ENCODE data around the gene PPFIBP2. TPM values are rescaled to one million over a fixed set of nuclear protein-coding genes. Genes with fewer than 3 reads are reported as not detected.

Gene PPFIBP2
- total RNA-seq, 1 donor from 2014 or later = 15.0 TPM

DNA sequence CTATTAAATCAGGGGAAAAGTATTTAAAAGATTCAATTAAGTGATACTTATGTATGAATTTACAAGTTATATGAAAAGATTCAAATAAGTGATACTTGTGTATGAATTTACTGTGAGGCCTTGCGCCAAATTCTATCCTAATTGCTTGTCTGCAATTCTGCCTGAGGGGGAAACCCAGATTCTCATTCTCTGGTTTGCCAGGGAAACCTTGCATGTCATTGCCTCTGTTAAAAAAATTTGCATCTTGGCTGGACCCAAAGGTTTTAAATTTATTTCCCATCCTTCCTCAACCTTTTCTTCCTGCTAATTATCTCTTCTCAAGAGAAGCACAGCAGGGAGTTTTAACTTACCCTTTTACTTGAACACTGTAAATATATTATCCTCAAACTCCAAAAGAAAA is 14.7 kb upstream of the PPFIBP2 start:
- no peak for DNase-seq (ENCODE audit: low read depth)
- FAIRE-seq = no peak
- TF ChIP-seq, protein P1, sequence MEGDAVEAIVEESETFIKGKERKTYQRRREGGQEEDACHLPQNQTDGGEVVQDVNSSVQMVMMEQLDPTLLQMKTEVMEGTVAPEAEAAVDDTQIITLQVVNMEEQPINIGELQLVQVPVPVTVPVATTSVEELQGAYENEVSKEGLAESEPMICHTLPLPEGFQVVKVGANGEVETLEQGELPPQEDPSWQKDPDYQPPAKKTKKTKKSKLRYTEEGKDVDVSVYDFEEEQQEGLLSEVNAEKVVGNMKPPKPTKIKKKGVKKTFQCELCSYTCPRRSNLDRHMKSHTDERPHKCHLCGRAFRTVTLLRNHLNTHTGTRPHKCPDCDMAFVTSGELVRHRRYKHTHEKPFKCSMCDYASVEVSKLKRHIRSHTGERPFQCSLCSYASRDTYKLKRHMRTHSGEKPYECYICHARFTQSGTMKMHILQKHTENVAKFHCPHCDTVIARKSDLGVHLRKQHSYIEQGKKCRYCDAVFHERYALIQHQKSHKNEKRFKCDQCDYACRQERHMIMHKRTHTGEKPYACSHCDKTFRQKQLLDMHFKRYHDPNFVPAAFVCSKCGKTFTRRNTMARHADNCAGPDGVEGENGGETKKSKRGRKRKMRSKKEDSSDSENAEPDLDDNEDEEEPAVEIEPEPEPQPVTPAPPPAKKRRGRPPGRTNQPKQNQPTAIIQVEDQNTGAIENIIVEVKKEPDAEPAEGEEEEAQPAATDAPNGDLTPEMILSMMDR (IDR thresholded peaks at IDR 0.05; ENCODE audit: insufficient read depth, low read length, severe bottlenecking) = no peak
- no peaks in the 10 kb centered on the region for H3K27me3 ChIP-seq (ENCODE audit: control insufficient read depth, insufficient read depth, low read length)
- no peak overlapping the region for H3K4me3 ChIP-seq (ENCODE audit: low read depth, low read length)
- H3K36me3 ChIP-seq (ENCODE audit: control insufficient read depth, insufficient read depth, low read length) = no peaks in the 10 kb centered on the region

DNA sequence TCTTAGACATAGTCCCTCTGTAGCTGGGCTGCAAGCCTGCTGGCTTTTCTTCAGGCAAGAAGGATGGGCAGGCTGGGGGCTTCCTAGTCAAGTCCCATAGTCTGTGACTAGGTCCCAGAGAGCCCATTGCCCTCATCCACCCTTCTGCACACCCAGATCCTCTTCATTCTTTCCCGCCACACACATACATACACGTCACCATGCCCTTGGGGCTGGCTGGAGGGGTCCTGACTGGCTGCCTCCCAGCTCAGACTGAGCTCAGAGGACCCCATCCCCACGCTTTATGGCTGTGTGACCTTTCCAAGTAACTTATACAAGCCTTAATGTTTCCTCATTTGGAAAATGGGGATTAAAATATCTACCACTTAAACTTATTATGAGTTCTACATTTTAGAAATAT is 13.5 kb upstream of the PPFIBP2 start:
- Histone ChIP-seq H3K36me3 (ENCODE audit: control insufficient read depth, insufficient read depth, low read length) (no peaks in the 10 kb centered on the region), H3K27me3 (ENCODE audit: control insufficient read depth, insufficient read depth, low read length) (no peaks in the 10 kb centered on the region), H3K4me3 (ENCODE audit: low read depth, low read length) (no peak overlapping the region)
- no peak for FAIRE-seq
- TF ChIP-seq, protein P1 (IDR thresholded peaks at IDR 0.05; ENCODE audit: insufficient read depth, low read length, severe bottlenecking) = no peak
- no peak for DNase-seq (ENCODE audit: low read depth)

DNA sequence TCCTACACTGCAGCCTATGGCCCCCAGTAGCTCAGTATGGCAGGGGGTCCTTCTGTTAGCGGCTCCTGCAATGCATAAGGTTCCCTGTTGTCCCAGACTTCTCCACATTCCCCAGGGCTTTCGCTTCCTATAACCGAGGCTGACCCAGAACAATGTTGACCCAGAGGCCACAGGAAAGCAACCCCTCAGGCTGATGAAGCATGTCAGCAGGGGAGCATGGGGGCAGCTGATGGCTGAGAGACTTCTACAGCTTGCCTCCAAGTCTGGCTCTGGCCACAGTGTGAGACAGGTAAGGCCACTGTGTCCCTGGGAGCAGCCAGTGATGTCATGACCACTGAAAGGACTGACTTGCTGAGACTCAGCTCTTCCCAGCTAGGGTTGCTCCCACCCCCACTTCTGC is 12.5 kb upstream of the PPFIBP2 start:
- FAIRE-seq (no peak), DNase-seq (ENCODE audit: low read depth) (no peak)
- TF ChIP-seq, protein P1 (IDR thresholded peaks at IDR 0.05; ENCODE audit: insufficient read depth, low read length, severe bottlenecking) = no peak
- H3K4me3 ChIP-seq (ENCODE audit: low read depth, low read length) = no peak overlapping the region
- no peaks in the 10 kb centered on the region for H3K27me3 ChIP-seq (ENCODE audit: control insufficient read depth, insufficient read depth, low read length)
- H3K36me3 ChIP-seq (ENCODE audit: control insufficient read depth, insufficient read depth, low read length) = no peaks in the 10 kb centered on the region

DNA sequence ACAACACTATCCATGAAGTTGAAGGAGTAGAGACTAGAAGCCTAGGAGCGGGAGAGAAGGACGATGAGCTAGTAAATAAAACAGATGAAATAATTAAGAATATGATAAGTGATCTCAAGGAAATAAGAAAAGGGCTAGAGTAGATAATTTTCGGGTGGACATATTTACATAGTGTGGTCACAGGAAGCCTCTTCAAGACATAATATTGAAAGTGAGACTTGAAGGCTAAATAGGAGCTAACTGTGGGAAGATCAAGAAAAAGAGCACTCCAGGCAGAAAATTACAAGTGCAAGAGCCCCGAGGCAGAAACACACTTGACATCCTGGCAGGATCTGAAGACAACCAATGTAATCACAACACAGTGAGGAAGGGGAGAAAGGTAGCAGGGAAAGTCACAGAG is 11.9 kb upstream of the PPFIBP2 start:
- Histone ChIP-seq H3K27me3 (ENCODE audit: control insufficient read depth, insufficient read depth, low read length) (no peaks in the 10 kb centered on the region), H3K4me3 (ENCODE audit: low read depth, low read length) (no peak overlapping the region), H3K36me3 (ENCODE audit: control insufficient read depth, insufficient read depth, low read length) (no peaks in the 10 kb centered on the region)
- DNase-seq (ENCODE audit: low read depth) (no peak), FAIRE-seq (no peak)
- TF ChIP-seq, protein P1 (IDR thresholded peaks at IDR 0.05; ENCODE audit: insufficient read depth, low read length, severe bottlenecking) = no peak

DNA sequence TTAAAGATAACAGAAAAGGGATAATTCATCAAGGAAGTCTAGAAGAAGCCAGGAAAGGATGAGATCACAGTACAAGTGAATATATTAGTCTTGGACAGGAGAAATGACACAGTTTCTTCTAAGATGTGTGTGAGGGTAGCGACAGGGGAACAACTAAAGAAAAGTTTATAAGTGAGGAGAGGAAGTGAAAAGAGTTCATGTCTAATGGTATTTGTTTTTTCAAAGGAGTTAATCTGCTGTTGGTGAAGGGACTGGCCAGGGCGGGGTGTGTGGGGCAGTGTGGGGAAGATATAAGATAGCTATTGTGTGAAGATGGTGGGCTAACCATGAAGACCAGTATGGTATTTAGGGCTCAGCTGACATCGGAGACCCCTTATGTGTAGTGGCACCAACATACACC is 7.6 kb upstream of the PPFIBP2 start:
- Histone ChIP-seq H3K4me3 (ENCODE audit: low read depth, low read length) (no peak overlapping the region), H3K36me3 (ENCODE audit: control insufficient read depth, insufficient read depth, low read length) (no peaks in the 10 kb centered on the region), H3K27me3 (ENCODE audit: control insufficient read depth, insufficient read depth, low read length) (no peaks in the 10 kb centered on the region)
- DNase-seq (ENCODE audit: low read depth) = no peak
- TF ChIP-seq, protein P1 (IDR thresholded peaks at IDR 0.05; ENCODE audit: insufficient read depth, low read length, severe bottlenecking) = no peak
- FAIRE-seq = no peak

DNA sequence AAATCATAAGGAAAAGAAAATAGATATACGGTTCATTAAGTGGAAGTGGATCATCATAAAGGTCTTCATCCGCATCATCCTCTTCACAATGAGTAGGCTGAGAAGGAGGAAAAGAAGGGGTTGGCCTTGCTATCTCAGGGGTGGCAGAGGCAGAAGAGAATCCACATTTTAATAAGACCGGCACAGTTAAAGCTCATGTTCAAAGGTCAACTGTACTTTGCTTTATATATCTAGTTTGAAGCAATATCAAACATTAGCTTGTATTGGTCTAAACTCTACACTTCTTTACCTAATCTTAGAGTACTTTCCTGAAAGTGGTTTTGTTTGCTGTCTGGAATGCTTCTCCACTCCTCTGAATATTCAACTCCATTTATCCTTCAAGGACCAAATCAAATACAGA is 5.7 kb upstream of the PPFIBP2 start:
- H3K36me3 ChIP-seq (ENCODE audit: control insufficient read depth, insufficient read depth, low read length) = no peaks in the 10 kb centered on the region
- TF ChIP-seq, protein P1 (IDR thresholded peaks at IDR 0.05; ENCODE audit: insufficient read depth, low read length, severe bottlenecking) = no peak
- FAIRE-seq (no peak), DNase-seq (ENCODE audit: low read depth) (no peak)
- H3K4me3 ChIP-seq (ENCODE audit: low read depth, low read length) = no peak overlapping the region
- no peaks in the 10 kb centered on the region for H3K27me3 ChIP-seq (ENCODE audit: control insufficient read depth, insufficient read depth, low read length)

Data from bronchial epithelial cell (primary cell).